HG03103 (cell line): ENCODE results near the gene ZNF230.
A peak's percentile ranks its signal among the peaks of the same experiment; 100 is the strongest.

ENCODE experiments used
- ATAC-seq: cut with Tn5 transposase; IDR thresholded peaks from one replicate; pipeline ENCODE4 v1.9.1; 2021; ENCODE audit warnings: low read depth; ENCODE audit not compliant: unreplicated experiment

Gene ZNF230

GRCh38 chr19:44002566-44003460, at the start of gene ZNF230:
TSS of gene ZNF230 (plus strand) at chr19:44002957. CDS start at chr19:44007079, 4,122 bp downstream.
- peak; percentile 79 for ATAC-seq

- no peak for ATAC-seq
Measured at GRCh38 chr19:43956827-43957226, 45.9 kb upstream of the ZNF230 start.

DNA sequence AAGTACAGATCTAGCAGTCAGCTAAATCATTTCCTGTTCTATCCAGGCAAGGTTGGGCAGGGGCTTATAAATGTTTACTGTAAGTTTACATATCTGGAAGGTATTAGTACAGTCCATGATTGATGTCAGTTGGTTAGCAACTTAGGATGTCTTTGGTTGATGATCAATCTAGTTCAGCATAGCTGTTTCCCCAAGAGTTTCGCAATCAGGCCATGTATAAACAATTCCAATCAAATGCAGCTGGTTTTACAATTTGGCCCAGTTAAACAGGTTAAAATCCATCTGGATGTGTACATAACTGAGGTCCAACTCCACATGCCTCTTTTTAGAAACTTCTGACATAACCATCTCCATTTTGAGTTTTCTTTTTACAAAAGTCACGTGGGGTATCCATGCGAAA, 44.9 kb upstream of the ZNF230 start:
- no peak for ATAC-seq

DNA sequence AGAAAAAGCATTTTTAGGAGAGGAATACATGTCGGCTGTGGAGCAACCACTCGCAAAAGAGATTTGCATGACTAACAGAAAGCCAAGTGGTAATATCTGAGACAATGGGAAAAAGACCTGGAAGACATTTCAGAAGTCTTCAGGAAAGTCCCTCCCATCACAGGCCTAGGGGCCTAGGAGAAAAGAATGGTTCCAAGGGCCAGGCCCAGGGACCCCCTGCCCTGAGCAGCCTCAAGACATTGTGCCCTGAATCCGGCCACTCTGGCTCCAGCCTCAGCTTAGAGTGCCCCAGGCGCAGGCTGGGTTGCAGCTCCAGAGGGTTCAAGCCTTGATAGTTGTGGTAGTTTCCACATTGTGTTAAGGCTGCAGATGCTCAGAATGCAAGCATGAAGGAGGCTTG, 42.3 kb upstream of the ZNF230 start:
- ATAC-seq: no peak

DNA sequence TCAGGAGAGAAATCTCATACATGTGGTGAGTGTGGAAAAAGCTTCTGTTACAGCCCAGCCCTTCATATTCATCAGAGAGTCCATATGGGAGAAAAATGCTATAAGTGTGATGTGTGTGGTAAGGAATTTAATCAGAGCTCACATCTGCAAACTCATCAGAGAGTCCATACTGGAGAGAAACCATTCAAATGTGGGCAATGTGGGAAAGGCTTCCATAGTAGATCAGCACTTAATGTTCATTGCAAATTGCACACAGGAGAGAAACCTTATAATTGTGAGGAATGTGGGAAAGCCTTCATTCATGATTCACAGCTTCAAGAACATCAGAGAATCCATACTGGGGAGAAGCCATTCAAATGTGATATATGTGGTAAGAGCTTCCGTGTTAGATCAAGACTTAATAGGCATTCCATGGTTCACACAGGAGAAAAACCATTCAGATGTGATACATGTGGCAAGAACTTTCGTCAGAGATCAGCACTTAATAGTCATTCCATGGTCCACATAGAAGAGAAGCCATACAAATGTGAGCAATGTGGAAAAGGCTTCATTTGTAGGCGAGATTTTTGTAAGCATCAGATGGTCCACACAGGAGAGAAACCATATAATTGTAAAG, 36.6 kb upstream of the ZNF230 start:
- no peak for ATAC-seq

DNA sequence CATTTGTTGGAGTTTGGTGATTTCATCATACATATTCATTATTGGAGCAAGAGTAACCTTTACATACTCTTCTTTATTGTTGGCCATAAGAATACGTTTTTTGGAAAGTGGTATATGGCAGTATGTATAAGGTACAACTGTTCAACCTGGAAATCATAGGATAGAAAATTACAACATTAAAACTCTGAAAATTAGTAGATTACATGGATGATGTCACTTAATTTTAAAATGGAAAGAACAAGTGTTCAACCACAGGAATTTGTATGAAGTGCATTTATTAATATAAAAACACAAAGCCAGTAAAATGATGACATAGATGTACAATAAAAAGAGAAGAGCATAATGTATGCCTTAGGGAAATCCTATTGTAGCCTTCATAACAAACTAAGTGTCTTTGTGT, 26.0 kb upstream of the ZNF230 start:
- ATAC-seq: no peak

DNA sequence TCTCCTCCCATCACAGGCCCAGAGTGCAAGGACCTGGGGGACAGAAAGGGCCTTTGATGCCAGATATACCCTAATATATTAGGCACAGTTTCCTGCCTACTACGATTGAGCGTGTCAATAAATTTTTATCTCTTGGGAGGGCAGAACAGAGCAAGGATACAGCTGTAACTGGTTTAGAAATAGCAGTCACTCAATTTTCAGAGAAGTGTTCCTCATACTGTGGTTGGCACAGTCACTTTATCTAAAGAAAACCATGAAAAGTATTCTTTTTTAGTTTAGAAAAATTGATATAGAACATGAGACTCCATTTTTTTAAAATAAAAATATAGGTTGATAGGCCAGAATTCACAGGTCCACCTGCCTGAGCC, 19.2 kb upstream of the ZNF230 start:
- ATAC-seq: no peak

DNA sequence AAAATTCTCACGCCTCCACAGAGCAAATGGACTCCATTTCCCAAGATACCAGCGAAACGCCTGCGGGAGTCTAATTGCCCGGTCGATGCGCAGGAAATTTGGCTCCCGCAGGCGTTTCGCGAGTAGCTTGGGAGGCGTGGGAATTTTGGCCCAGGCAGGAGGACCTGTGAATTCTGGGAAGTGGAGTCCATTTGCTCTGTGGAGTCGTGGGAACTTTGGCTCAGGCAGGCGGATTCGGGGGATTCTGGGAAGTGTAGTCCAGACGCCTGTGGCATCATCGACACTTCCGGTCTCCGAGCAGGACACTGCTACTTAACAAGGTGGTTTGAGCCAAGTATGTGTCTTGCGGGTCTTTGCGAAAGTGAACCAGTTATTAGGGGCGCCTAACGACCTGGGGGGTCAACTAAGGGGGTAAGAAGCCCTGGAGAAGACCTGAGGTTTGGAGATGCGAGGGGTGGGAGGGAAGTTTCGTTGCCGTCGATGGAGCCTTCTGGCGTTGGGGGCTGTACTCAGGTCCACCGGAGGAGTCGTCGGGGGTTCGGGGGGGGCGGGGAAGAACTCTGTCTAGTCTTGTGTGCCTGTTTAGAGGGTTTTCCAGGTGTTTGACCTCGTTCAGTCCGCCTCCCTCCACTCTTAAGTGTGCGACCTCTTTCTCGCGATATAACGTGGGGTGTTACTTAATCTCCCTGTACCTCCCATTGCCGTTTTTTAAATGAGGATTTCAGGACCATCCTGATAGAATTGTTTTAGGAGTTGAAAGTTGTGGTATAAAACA, 18.7 kb upstream of the ZNF230 start, which contains the start of gene ZNF155:
Gene ZNF155, plus strand, starts transcription at position 277 of the 775 bp plus-strand sequence. CDS start 4,356 bp downstream, outside the sequence.
- ATAC-seq: peak; percentile 85

- ATAC-seq: no peak
Measured at GRCh38 chr19:43984687-43985000, 18.1 kb upstream of the ZNF230 start.

- no peak for ATAC-seq
Measured at GRCh38 chr19:43997631-43998290, 5.0 kb upstream of the ZNF230 start.

DNA sequence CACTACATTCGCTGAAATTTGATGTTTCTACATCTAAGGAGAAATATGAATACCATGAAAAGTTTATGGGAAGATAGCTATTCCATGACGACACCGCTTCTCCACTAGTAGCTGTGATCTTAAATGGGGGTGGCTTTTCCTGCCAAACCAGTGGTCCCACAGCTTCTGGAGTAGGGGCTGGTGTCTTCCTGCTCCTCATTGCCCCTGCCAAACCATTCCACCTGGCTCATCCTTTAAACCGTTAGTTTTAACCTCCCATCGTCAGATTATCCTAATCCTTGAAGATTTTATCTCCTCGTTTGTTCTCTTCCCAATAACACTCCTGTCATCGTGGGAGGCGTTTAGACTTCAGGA, 568 bp upstream of the ZNF230 start:
- ATAC-seq: no peak

DNA sequence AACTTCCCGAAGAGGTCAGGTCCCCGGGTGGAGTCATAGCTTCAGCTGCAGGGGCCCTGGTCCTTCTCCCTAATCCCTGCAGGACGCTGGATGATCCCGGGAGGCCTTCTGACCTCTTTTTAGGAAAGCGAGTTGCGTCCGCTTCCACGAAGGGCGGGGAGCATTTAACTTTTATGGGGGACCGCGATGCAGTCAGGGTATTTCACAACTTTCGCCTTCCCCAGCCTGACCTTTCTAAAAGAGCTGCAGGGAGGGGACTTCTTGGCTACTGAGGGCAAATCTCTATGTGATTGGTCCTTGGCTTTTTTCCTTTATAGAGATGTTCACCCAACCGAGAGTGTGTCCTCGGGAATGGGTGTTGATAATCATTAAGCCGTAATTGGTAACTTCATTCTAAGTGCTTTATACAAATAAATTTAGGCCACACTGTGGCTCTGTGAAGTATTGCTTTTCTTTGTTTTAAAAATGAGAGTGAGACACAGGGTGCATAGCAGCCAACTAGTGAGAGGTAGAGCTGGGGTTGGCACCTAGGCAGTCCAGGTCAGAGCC, 778 bp downstream of the ZNF230 start:
- no peak for ATAC-seq

- ATAC-seq: no peak
Measured at GRCh38 chr19:44005973-44006372, 3.2 kb downstream of the ZNF230 start.

DNA sequence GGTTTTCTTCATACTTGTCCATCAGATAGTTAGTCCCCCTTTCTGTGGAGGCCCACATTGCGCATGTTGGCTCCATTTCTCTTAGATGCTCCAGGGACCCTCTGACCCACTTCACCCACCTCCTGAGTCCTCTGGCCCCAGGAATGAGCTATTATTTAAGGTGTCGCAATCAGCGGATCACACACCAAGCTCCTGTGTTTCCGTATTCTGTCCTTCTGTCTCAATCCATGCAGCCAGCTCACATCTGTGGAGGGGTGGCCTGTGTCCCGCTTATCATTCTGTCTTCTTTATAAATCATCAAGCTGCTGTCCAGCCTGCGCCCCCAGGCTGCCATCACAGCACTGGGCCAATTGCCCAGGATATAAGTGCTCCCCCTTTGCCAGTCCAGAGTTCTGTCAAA, 4.7 kb downstream of the ZNF230 start:
- ATAC-seq: no peak

- ATAC-seq: no peak
Measured at GRCh38 chr19:44010468-44010867, 7.7 kb downstream of the ZNF230 start.

GRCh38 chr19:44019498-44019897, 16.7 kb downstream of the ZNF230 start:
- ATAC-seq: no peak

GRCh38 chr19:44021221-44021620, 18.5 kb downstream of the ZNF230 start:
- ATAC-seq: no peak

DNA sequence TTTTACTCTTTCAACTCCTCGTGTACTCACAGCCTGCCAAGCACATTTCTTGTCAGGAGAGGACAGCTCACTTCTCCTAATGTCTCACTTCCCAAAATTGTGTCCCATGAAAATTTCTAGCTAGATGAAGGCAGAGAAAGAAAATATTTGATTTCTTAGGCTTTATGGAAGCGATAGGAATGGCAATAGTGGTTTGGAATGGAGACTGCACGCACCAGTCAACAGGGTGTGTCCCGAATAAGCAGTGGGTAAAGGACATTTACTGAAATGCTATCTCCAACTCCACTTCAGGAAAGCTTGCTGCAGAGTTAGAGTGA, 22.1 kb downstream of the ZNF230 start:
- no peak for ATAC-seq

DNA sequence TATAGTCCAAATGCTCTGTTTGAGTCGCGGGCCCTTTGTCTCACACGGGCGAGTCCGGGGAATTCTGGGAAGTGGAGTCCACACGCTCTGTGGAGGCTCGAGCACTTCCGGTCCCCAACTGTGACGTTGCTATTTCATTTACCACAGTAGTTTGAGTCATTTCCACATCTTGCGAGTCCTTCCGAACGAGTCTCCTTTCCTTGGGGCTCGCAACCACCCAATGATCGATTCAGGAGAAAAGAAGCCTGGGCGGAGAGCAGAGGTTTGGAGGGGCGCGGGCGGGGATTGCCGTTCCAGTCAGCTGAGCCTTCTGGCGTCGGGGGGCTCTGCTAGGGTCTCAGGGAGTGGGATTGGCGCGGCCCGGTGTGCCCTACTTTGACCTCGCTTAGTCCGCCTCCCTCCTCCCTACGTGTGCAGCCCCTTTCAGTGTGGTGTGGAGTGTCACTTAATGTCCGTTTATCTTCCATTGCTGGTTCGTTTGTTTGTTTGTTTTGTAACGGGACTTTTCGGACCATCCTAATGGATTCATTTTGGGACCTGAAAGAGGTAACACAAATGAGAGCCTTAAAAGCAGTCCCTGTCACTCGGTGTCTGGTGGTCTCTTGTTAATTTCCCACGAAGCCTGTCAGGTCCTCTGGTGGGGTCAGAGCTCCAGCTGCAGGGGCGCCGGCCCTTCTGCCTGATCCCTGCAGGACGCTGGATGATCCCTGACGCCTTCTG, 22.6 kb downstream of the ZNF230 start, which contains the start of gene ZNF222:
Gene ZNF222, plus strand, starts transcription at position 163 of the 720 bp plus-strand sequence. Its CDS starts 58 bp downstream, at position 221.
- peak; percentile 91 for ATAC-seq

DNA sequence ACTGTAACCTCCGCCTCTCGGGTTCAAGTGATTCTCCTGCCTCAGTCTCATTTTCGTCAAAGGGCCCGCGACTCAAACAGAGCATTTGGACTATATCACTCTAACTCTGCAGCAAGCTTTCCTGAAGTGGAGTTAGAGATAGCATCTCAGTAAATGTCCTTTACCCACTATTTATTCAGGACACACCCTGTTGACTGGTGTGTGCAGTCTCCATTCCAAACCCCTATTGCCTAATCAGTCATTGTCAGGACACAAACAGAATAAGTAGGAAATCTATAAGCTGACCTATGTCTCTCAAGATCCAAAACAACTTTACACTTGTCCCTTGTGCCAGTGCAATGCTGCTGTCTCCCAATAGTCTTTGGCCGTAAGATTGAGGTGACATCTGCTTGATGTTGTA, 23.9 kb downstream of the ZNF230 start:
- no peak for ATAC-seq
